ENCODE data around the gene CAMK2G. TPM values are rescaled to one million over a fixed set of nuclear protein-coding genes. Genes with fewer than 3 reads are reported as not detected.
"Not testable (repeated sequence)": the region's sequence is repeated elsewhere in the genome, so short reads cannot be mapped to it uniquely, and the experiment has no call there.

The CAMK2G gene
- total RNA-seq, 1 donor from 2014 or later = 18.9 TPM

- ATAC-seq = no peak
Observed at GRCh38 chr10:73788864-73789658, 85.3 kb downstream of the CAMK2G start.

DNA sequence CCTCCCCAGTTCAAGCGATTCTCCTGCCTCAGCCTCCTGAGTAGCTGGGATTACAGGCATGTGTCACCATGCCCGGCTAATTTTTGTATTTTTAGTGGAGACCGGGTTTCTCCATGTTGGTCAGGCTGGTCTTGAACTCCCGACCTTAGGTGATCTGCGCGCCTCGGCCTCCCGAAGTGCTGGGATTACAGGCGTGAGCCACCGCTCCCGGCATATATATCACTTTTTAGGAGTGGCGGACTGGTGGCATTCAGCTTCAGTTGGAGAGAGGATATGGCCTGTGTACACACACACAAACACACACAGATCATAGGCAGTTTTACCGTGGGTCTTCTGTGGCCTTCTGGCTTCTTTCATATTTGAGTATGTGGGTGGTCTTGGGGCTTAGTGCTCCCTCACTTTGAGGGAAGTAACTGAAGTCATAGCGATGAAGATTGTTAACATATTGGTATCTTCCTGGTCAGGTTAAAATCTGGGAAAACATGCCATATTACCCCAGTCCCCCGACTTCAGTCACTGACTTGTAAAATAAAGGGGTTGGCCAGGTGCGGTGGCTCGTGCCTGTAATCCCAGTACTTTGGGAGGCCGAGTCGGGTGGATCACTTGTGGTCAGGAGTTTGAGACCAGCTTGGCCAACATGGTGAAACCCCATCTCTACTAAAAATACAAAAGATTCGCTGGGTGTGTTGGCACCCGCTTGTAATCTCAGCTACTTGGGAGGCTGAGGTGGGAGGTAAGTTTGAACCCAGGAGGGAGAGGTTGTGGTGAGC is 87.1 kb downstream of the CAMK2G start:
- ATAC-seq = not testable (repeated sequence)

DNA sequence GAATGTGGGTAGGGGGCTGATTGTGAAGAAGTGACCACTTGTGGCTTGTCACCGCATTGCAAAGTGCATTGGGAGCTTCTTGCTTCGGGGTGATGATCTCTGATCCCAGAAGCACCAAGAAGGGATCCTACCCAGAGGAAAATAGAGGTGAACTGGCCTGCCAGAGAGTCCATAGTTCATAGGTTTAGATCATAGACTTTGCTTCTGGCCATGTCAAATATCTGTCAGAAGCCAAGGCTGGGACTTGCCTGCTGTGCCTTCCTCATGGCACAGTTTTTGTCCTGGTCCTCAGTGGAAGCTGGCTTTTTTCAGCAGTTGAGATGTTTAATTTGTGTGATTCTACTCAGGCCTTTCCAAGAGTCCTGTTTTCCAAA is 87.9 kb downstream of the CAMK2G start:
- ATAC-seq = no peak

- peak; percentile 64 for ATAC-seq
Observed at GRCh38 chr10:73785721-73786511, 88.4 kb downstream of the CAMK2G start.

- ATAC-seq = peak; percentile 83
Observed at GRCh38 chr10:73785211-73785720, 89.1 kb downstream of the CAMK2G start, which contains the start of gene ZSWIM8. Gene ZSWIM8 (plus strand): TSS chr10:73785606. CDS start chr10:73785879, 273 bp downstream.

DNA sequence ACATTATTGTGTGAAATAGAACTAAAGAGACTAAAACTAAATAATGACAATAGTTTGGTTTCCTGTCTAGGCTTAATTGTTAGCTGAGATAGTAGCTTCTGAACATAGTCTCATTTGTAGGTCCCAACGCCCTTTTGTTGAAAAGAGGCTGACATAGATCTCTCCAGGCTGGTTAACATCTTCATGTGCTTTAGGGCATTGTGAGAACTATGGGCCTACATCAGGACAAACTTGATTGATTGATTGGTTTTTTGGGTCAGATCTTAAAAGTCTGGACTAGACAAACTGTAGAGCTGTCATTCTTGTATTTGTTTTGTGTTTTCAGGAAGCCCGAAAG is 91.6 kb downstream of the CAMK2G start:
- ATAC-seq = no peak

DNA sequence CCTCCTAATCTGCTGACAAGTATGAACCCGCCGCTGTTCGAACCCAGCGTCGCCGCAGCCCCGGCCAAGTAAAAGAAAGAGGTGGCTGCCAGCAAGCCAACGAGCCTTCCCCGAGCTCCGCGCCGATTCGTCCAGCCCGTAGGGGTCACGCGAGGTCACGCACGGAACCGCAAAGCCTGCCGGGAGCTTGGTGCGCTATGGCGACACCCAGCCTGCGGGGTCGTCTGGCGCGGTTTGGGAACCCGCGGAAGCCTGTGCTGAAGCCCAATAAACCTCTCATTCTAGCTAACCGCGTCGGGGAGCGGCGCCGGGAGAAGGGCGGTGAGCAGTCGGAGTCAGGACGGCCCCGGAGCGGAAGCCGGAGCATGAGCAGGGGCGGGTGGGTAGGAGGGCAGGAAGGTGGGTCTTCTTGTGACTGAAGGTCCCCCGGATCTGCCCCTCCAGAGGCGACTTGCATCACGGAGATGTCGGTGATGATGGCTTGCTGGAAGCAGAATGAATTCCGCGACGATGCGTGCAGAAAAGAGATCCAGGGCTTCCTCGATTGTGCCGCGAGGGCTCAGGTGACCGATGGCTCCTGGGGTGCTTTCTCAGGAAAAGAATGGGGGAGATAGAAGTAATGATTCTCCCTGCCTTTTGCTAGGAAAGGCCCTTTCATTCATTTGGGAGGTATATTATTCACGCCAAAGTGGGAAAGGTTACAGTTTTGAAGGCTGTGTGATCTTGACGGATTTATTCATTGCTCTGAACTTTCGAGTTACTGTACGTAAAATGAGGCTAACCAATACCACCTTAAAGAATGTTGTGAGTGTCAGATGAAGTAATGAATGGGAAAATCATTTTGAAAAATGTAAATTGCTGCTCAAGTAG is 92.2 kb downstream of the CAMK2G start, which contains the start of gene CHCHD1:
TSS of gene CHCHD1 (plus strand) at position 170 of the 870 bp plus-strand sequence. CDS start at position 198, 28 bp downstream.
- ATAC-seq = peak; percentile 71

DNA sequence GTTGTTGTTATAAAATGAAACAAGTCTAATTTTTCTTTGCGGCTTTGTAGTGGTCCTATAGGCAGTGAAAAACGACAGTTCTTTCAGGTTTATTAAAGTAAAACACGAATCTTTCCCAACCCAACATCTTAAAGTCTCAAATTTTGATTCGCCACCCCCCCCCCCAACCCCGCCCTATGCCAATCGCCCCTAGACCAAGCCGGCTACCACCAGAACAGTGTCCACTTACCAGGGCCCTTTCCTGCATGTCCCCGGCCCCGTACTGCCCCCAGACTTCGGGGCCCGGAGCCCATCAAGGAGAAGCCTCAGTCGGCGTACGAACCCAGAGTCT is 92.8 kb downstream of the CAMK2G start:
- no peak for ATAC-seq

DNA sequence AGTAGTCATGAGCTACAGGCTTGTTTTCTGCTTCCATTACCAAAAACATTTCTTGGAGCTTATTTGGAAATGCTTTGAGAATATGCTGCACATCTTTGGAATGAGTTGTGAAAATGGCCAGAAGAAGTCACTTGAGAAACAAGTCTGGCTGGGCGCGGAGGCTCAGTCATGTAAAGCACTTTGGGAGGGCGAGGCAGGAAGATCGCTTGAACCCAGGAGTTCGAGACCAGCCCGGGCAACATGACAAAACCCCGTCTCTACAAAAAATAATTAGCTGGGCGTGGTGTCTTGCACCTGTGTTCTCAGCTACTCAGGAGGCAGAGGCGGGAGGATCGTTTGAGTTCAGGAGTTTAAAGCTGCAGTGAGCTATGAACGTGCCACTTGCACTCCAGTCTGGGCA is 93.4 kb downstream of the CAMK2G start:
- no peak for ATAC-seq

GRCh38 chr10:73780301-73780700 is 94.1 kb downstream of the CAMK2G start:
- ATAC-seq = no peak

- no peak for ATAC-seq
Observed at GRCh38 chr10:73779539-73780197, 94.7 kb downstream of the CAMK2G start.

GRCh38 chr10:73779018-73779417 is 95.3 kb downstream of the CAMK2G start:
- ATAC-seq = no peak

DNA sequence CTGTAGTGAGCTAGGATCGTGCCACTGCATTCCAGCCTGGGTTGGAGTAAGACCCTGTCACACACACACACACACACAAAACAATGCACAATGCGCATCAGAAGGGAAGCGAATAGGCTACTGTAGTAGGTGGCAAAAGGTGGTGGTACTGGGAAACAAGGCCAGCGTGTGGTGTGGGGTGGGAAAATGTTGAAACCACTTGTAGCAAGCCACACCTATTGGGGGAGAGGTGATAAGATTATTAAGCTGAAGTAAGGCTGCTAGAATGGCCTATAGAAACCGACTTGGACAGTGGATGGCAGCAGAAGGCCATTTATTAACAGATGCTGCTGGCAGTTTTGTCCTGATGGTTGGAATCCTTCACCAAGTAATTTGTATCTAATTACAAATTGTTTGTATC is 99.7 kb downstream of the CAMK2G start:
- no peak for ATAC-seq

GRCh38 chr10:73773152-73773879 is 101.0 kb downstream of the CAMK2G start:
- ATAC-seq = peak; percentile 2

DNA sequence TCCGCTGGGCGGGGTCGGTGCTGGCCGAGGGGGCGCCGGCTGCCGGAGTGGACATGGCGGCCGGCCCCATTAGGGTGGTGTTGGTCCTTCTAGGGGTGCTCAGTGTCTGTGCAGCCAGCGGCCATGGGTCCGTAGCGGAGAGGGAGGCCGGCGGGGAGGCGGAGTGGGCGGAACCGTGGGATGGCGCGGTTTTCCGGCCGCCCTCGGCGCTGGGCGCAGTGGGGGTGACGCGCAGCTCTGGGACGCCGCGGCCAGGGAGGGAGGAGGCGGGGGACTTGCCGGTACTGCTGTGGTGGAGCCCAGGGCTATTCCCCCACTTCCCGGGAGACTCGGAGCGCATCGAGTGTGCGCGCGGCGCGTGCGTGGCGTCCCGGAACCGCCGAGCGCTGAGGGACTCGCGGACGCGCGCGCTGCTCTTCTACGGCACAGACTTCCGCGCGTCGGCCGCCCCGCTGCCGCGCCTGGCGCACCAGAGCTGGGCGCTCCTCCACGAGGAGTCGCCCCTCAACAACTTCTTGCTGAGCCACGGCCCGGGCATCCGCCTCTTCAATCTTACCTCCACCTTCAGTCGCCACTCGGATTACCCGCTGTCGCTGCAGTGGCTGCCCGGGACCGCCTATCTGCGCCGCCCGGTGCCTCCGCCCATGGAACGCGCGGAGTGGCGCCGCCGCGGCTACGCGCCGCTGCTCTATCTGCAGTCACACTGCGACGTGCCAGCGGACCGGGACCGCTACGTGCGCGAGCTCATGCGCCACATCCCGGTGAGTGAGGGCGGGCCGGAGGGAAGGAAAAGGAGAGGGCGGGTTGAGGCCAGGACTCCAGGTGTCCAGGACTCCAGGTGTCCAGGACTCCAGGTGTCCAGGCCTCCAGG is 101.8 kb downstream of the CAMK2G start:
- peak; percentile 81 for ATAC-seq

GRCh38 chr10:73771722-73772280 is 102.6 kb downstream of the CAMK2G start:
- ATAC-seq = no peak

- ATAC-seq = no peak
Observed at GRCh38 chr10:73769396-73769795, 105.0 kb downstream of the CAMK2G start.

GRCh38 chr10:73768881-73769280 is 105.5 kb downstream of the CAMK2G start:
- ATAC-seq = no peak

GRCh38 chr10:73765066-73765465 is 109.3 kb downstream of the CAMK2G start:
- ATAC-seq = no peak
